ENCODE results near the gene TRAF3IP1. TPM values are rescaled to one million over a fixed set of nuclear protein-coding genes. Genes with fewer than 3 reads are reported as not detected.
A peak's percentile ranks its signal among the peaks of the same experiment; 100 is the strongest.

TRAF3IP1 gene
- total and polyA plus RNA-seq, 2 of the 13 experiments (the other 11 are each of a cell fraction or from before 2014, with no cell fraction given) = 4.1 to 12.9 TPM

DNA sequence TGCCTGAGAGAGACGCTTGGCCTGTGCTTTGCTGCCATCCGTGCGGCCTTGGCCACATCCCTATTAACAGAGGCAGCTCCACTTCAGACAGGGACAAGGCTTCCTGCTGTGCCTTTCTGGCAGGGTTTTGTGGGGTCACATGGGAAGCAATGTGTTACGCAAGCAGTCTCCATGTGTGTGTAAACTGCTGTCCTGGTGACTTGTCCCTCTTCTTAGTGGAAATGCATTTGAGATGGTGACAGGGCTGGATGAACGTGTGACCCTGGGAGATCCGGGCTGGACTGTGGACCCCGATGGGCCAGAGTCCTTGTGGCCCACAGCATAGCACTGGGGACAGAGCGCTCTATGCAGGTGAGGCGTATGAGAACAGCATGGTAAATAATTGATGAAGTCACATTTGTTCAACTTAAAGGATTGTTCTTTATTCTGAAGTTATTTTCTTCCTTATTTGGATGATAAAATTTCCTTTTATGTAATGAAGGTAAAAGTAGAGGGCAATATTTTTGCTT, 129.6 kb downstream of the TRAF3IP1 start (continued):
- no peak for TF ChIP-seq ZNF569 (CRISPR knock-in tag; IDR thresholded peaks at IDR 0.05; ENCODE audit: borderline replicate concordance)
- TF ChIP-seq GABPB1 (CRISPR knock-in tag; IDR thresholded peaks at IDR 0.05) = peak; percentile 76
- 0 out of 2 replicates have a peak, but pooled peaks have one; percentile 24 for TF ChIP-seq HES4 (CRISPR knock-in tag; IDR thresholded peaks at IDR 0.05; ENCODE audit: borderline replicate concordance)
- no peak for TF ChIP-seq REXO4 (CRISPR knock-in tag; IDR thresholded peaks at IDR 0.05; ENCODE audit: borderline replicate concordance)
- TF ChIP-seq NCOA5 (CRISPR knock-in tag; IDR thresholded peaks at IDR 0.05) = no peak
- peak; percentile 89 for TF ChIP-seq NR2F6 (IDR thresholded peaks at IDR 0.05)
- TF ChIP-seq NR2F6 (CRISPR knock-in tag; IDR thresholded peaks at IDR 0.05) = peak; percentile 98
- TF ChIP-seq MEIS2 (CRISPR knock-in tag; IDR thresholded peaks at IDR 0.05) = peak; percentile 99
- no peak for TF ChIP-seq GATA4 (IDR thresholded peaks at IDR 0.05; ENCODE audit: borderline replicate concordance, low read depth)
- TF ChIP-seq NAIF1 (CRISPR knock-in tag; IDR thresholded peaks at IDR 0.05; ENCODE audit: borderline replicate concordance) = no peak
- TF ChIP-seq, protein P1, sequence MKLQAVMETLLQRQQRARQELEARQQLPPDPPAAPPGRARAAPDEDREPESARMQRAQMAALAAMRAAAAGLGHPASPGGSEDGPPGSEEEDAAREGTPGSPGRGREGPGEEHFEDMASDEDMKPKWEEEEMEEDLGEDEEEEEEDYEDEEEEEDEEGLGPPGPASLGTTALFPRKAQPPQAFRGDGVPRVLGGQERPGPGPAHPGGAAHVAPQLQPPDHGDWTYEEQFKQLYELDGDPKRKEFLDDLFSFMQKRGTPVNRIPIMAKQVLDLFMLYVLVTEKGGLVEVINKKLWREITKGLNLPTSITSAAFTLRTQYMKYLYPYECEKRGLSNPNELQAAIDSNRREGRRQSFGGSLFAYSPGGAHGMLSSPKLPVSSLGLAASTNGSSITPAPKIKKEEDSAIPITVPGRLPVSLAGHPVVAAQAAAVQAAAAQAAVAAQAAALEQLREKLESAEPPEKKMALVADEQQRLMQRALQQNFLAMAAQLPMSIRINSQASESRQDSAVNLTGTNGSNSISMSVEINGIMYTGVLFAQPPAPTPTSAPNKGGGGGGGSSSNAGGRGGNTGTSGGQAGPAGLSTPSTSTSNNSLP (IDR thresholded peaks at IDR 0.05; ENCODE audit: low read depth, low read length) = 0 out of 2 replicates have a peak, but pooled peaks have one; percentile 33
- no peak; the same call in 1 of the 2 replicates for TF ChIP-seq ZKSCAN5 (CRISPR knock-in tag; IDR thresholded peaks at IDR 0.05)
- TF ChIP-seq ZNF616 (CRISPR knock-in tag; IDR thresholded peaks at IDR 0.05; ENCODE audit: low read depth) = 0 out of 2 replicates have a peak, but pooled peaks have one; percentile 37
- no peak for TF ChIP-seq ZNF224 (CRISPR knock-in tag; IDR thresholded peaks at IDR 0.05)
- no peak for TF ChIP-seq ZNF577 (CRISPR knock-in tag; IDR thresholded peaks at IDR 0.05; ENCODE audit: borderline replicate concordance, low read depth)
- TF ChIP-seq, protein P2, sequence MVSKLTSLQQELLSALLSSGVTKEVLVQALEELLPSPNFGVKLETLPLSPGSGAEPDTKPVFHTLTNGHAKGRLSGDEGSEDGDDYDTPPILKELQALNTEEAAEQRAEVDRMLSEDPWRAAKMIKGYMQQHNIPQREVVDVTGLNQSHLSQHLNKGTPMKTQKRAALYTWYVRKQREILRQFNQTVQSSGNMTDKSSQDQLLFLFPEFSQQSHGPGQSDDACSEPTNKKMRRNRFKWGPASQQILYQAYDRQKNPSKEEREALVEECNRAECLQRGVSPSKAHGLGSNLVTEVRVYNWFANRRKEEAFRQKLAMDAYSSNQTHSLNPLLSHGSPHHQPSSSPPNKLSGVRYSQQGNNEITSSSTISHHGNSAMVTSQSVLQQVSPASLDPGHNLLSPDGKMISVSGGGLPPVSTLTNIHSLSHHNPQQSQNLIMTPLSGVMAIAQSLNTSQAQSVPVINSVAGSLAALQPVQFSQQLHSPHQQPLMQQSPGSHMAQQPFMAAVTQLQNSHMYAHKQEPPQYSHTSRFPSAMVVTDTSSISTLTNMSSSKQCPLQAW (CRISPR knock-in tag; IDR thresholded peaks at IDR 0.05) = peak; percentile 100
- TF ChIP-seq, protein P3, sequence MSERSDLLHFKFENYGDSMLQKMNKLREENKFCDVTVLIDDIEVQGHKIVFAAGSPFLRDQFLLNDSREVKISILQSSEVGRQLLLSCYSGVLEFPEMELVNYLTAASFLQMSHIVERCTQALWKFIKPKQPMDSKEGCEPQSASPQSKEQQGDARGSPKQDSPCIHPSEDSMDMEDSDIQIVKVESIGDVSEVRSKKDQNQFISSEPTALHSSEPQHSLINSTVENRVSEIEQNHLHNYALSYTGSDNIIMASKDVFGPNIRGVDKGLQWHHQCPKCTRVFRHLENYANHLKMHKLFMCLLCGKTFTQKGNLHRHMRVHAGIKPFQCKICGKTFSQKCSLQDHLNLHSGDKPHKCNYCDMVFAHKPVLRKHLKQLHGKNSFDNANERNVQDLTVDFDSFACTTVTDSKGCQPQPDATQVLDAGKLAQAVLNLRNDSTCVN (CRISPR knock-in tag; IDR thresholded peaks at IDR 0.05; ENCODE audit: borderline replicate concordance) = peak; percentile 88; the same call in 1 of the 2 replicates
- TF ChIP-seq, protein P4, sequence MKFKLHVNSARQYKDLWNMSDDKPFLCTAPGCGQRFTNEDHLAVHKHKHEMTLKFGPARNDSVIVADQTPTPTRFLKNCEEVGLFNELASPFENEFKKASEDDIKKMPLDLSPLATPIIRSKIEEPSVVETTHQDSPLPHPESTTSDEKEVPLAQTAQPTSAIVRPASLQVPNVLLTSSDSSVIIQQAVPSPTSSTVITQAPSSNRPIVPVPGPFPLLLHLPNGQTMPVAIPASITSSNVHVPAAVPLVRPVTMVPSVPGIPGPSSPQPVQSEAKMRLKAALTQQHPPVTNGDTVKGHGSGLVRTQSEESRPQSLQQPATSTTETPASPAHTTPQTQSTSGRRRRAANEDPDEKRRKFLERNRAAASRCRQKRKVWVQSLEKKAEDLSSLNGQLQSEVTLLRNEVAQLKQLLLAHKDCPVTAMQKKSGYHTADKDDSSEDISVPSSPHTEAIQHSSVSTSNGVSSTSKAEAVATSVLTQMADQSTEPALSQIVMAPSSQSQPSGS (CRISPR knock-in tag; IDR thresholded peaks at IDR 0.05) = peak; percentile 95
- no peak for TF ChIP-seq NFYC (CRISPR knock-in tag; IDR thresholded peaks at IDR 0.05)
- TF ChIP-seq, protein P5, sequence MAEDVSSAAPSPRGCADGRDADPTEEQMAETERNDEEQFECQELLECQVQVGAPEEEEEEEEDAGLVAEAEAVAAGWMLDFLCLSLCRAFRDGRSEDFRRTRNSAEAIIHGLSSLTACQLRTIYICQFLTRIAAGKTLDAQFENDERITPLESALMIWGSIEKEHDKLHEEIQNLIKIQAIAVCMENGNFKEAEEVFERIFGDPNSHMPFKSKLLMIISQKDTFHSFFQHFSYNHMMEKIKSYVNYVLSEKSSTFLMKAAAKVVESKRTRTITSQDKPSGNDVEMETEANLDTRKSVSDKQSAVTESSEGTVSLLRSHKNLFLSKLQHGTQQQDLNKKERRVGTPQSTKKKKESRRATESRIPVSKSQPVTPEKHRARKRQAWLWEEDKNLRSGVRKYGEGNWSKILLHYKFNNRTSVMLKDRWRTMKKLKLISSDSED (CRISPR knock-in tag; IDR thresholded peaks at IDR 0.05) = no peak
- peak; percentile 80; the same call in 1 of the 2 replicates for TF ChIP-seq ATF7-NPFF (CRISPR knock-in tag; IDR thresholded peaks at IDR 0.05; ENCODE audit: low read depth)
- peak; percentile 100 for TF ChIP-seq ARNTL (CRISPR knock-in tag; IDR thresholded peaks at IDR 0.05)
- TF ChIP-seq ONECUT2 (CRISPR knock-in tag; IDR thresholded peaks at IDR 0.05) = no peak; the same call in 1 of the 2 replicates
